Measurements from ENCODE around the gene DERA. TPM values are rescaled to one million over a fixed set of nuclear protein-coding genes. Genes with fewer than 3 reads are reported as not detected.

Gene DERA
- total and polyA plus RNA-seq, 2 of the 8 experiments (the other 6 are each of a cell fraction or from before 2014, with no cell fraction given) = 13.1 to 17.1 TPM

GRCh38 chr12:15956413-15957185 lies 45.5 kb downstream of the DERA start:
- no peak overlapping the region for H2BK5ac ChIP-seq (ENCODE audit: low read depth, low read length)
- H3K56ac ChIP-seq (replicated peaks; ENCODE audit: insufficient read length, low read depth, low read length) = no peak overlapping the region
- H2BK120ac ChIP-seq (replicated peaks; ENCODE audit: low read depth, low read length) = no peak overlapping the region
- no peak overlapping the region for H4K91ac ChIP-seq (replicated peaks; ENCODE audit: insufficient read length, low read length)
- no peak overlapping the region for H3K27ac ChIP-seq (ENCODE audit: low read depth, low read length)
- no peaks in the 10 kb centered on the region for H3K9me3 ChIP-seq (ENCODE audit: insufficient read depth in 2 of 2, low read depth in 1 of 2, low read length in 1 of 2)
- POLR2A ChIA-PET (ENCODE audit: partially characterized antibody) = no interaction called here
- no peak for FAIRE-seq
- H3K4ac ChIP-seq (replicated peaks; ENCODE audit: insufficient read length, low read depth, low read length) = no peak overlapping the region
- no peak overlapping the region for H3K4me3 ChIP-seq (ENCODE audit: extremely low read depth in 1 of 4, insufficient read depth in 2 of 4, low read depth in 3 of 4, low read length in 4 of 4)
- H3K14ac ChIP-seq (ENCODE audit: insufficient read length) = no peak overlapping the region
- H3K4me2 ChIP-seq (ENCODE audit: insufficient read depth in 1 of 2, low read depth in 2 of 2, low read length in 2 of 2) = no peak overlapping the region
- H2BK20ac ChIP-seq (ENCODE audit: low read length) = no peak overlapping the region
- no peak overlapping the region for H4K5ac ChIP-seq (ENCODE audit: insufficient read length, low read depth, low read length)
- H3K23me2 ChIP-seq (ENCODE audit: low read depth, low read length) = no peaks in the 10 kb centered on the region
- no peak overlapping the region for H2AFZ ChIP-seq (ENCODE audit: low read length)
- H3K79me1 ChIP-seq (ENCODE audit: low read depth, low read length) = no peaks in the 10 kb centered on the region
- H3K23ac ChIP-seq (ENCODE audit: insufficient read length) = no peak overlapping the region
- no peak overlapping the region for H3K9ac ChIP-seq (replicated peaks in 1 of 4; ENCODE audit: extremely low read depth in 1 of 4, low read depth in 3 of 4, low read length in 3 of 4)
- no peaks in the 10 kb centered on the region for H3K27me3 ChIP-seq (replicated peaks in 1 of 4; ENCODE audit: control insufficient read depth in 3 of 4, extremely low read depth in 1 of 4, insufficient read depth in 3 of 4, low read length in 3 of 4)
- H2BK12ac ChIP-seq (ENCODE audit: low read depth, low read length) = no peak overlapping the region
- H3K79me2 ChIP-seq (ENCODE audit: control insufficient read depth in 1 of 2, insufficient read depth in 2 of 2, low read length in 2 of 2) = no peaks in the 10 kb centered on the region
- no peaks in the 10 kb centered on the region for H4K20me1 ChIP-seq (replicated peaks in 1 of 2; ENCODE audit: control insufficient read depth in 1 of 2, insufficient read depth in 2 of 2, low read length in 2 of 2)
- 94% methylated on average over 9 of the region's 9 CpGs; no CpG with 5 or more reads in 1 of the 2 experiments for WGBS, 2 experiments (ENCODE audit: extremely low coverage in 1 of 2, insufficient coverage in 1 of 2, insufficient read length in 1 of 2, insufficient replicate concordance in 2 of 2, low coverage in 1 of 2, low lambda C conversion rate in 2 of 2, missing lambda C conversion rate in 1 of 2)
- CTCF ChIA-PET (ENCODE audit: partially characterized antibody) = interaction anchor here (0.6 to 1.0 kb wide), 4 partner anchors 8 to 507 kb away, joined by 3 to 4 read pairs (median 3); no protein-coding TSS in a partner anchor
- no peak overlapping the region for H3K18ac ChIP-seq (ENCODE audit: extremely low read depth, low read length)
- DNase-seq (ENCODE audit: low read depth in 1 of 2, low spot score in 2 of 2) = no peak
- no peaks in the 10 kb centered on the region for H3K4me1 ChIP-seq (replicated peaks in 1 of 4; ENCODE audit: control insufficient read depth in 3 of 4, insufficient read depth in 4 of 4, low read length in 3 of 4)
- H4K8ac ChIP-seq (ENCODE audit: extremely low read depth, insufficient read depth, low read length) = no peak overlapping the region
- H2BK15ac ChIP-seq (ENCODE audit: low read length) = no peak overlapping the region
- no peaks in the 10 kb centered on the region; a peak in 2 of 8 replicates for H3K36me3 ChIP-seq (ENCODE audit: control insufficient read depth in 2 of 4, insufficient read depth in 4 of 4, low read length in 3 of 4)
- no peak overlapping the region for H2AK5ac ChIP-seq (ENCODE audit: low read depth, low read length)
- TF ChIP-seq YY1 (IDR thresholded peaks at IDR 0.05; ENCODE audit: low read depth, low read length) (no peak), NANOG (IDR thresholded peaks at IDR 0.05; ENCODE audit: insufficient read depth, low read depth, low read length, poor library complexity, severe bottlenecking) (no peak), TAF7 (optimal IDR thresholded peaks at IDR 0.05; ENCODE audit: borderline replicate concordance, low read depth, low read length) (no peak), SUZ12 (IDR thresholded peaks at IDR 0.05; ENCODE audit: low read length) (no peak), JUN (IDR thresholded peaks at IDR 0.05; ENCODE audit: low read depth, low read length) (no peak), CBX8 (IDR thresholded peaks at IDR 0.05; ENCODE audit: borderline replicate concordance, low read depth, low read length) (no peak), CBX5 (IDR thresholded peaks at IDR 0.05; ENCODE audit: low read depth, low read length) (no peak), SIRT6 (IDR thresholded peaks at IDR 0.05; ENCODE audit: low read length) (no peak), TAF1 (IDR thresholded peaks at IDR 0.05; ENCODE audit: low read depth, low read length) (no peak), TBP (IDR thresholded peaks at IDR 0.05; ENCODE audit: low read depth, low read length) (no peak), ASH2L (IDR thresholded peaks at IDR 0.05; ENCODE audit: low read length) (no peak), BACH1 (IDR thresholded peaks at IDR 0.05; ENCODE audit: low read length) (no peak), GTF2F1 (IDR thresholded peaks at IDR 0.05; ENCODE audit: borderline replicate concordance, low read depth, low read length) (no peak)
- TF ChIP-seq, protein P1, sequence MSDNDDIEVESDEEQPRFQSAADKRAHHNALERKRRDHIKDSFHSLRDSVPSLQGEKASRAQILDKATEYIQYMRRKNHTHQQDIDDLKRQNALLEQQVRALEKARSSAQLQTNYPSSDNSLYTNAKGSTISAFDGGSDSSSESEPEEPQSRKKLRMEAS (IDR thresholded peaks at IDR 0.05) = no peak
